Subcutaneous preadipocyte (primary cell): ENCODE results near the gene FCSK. TPM values are rescaled to one million over a fixed set of nuclear protein-coding genes. Genes with fewer than 3 reads are reported as not detected.

Experiments used
- small RNA-seq: library from RNA; depleted of rRNA; stranded (forward); fragments of <200 nt; gene quantifications from one replicate; pipeline ENCODE3, GENCODE V24; 2012
- total RNA-seq: library from RNA; depleted of rRNA; stranded (reverse); fragments of >200 nt; gene quantifications from 2 replicates; pipeline ENCODE4 v1.2.3, GENCODE V29; 2012

The FCSK gene
- total RNA-seq: 7.3 and 9.6 TPM in 2 replicates

DNA sequence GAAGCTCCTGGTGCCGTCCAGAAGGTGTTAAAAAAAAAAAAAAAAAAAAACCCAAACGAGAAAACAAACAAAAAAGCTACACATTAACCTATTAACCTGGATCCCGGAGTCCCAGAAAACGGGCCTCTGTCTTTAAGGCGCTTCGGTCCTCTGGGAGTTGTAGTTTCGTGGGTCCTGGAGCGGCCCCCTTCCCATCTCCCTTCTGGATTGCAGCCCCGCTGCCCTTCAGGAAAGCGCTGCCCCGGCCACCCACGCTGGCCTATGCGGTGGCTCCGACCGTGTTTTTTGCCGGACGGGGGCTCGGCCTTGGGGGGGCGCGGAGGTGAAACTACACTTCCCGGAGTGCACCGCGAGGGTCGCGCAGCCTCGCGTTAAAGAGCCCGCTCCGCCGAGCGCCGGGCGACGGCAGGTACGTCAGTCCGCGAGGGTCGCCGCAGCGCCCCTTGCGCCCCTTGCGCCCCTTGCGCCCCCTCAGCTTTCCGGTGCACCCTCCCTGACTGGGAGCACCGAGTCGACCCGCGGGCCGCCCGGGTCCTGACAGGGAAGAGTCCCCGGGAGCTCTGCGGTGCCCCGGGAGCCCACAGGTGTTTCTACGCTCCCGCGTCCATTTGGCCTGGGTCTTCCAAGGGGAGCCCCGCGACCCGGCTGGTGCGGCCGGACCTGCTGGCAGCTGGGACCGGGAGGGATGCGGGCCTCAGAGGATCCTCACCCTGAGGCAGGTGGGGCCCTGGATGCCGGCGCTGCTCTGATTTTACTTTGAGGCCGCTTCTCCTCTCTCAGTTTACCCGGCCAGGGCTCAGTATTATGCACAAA lies at the start of gene FCSK:
Gene FCSK, plus strand, starts transcription at position 374 of the 813 bp plus-strand sequence. CDS start 8,596 bp downstream, outside the sequence.

DNA sequence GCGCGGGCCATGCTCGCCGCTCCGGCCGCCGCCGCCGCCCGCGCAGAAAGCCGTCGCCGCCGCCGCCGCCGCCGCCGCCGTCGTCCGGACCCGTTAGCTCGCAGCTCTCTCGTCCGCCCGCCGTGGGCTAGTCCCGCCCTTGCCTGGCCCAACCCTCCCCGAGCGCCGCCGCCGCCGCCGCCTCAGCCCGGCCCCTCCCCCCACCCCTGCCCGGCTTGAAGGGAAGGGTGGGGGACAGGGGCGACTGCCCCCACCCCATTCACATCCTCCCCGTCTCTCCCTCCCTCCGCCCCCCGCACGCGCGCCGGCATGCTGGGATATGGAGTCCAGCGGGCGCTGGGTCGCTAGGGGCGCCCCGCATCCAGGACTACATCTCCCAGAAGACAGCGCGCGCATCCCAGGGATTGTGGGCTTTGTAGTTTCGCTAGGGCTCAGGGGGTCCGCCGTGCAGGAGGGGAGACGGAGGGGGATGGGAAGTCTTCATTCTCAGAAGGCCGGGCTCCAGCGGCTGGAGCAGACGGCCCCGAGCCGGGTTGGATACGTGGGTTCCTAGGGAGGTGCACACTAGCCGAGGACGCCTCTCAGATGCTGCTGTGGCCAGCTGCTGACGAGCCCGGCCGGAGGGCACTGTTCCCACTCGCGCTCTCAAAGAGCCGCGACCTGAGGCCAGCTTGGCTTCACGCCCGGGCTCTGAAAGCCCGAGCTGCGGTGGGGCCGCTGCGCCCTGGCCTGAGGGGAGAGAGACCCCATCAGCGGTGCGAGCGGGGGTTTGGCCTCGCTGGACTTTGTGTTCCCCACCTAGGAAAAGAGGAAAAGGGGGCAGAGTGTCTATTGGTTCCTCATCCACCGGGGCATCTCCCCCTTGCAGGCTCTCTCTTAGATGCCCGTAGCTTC lies 15.2 kb upstream of the FCSK start, which contains the start of gene ST3GAL2:
Gene ST3GAL2, minus strand, starts transcription at position 132 of the 894 bp plus-strand sequence. CDS start 40,570 bp downstream, outside the sequence.

DNA sequence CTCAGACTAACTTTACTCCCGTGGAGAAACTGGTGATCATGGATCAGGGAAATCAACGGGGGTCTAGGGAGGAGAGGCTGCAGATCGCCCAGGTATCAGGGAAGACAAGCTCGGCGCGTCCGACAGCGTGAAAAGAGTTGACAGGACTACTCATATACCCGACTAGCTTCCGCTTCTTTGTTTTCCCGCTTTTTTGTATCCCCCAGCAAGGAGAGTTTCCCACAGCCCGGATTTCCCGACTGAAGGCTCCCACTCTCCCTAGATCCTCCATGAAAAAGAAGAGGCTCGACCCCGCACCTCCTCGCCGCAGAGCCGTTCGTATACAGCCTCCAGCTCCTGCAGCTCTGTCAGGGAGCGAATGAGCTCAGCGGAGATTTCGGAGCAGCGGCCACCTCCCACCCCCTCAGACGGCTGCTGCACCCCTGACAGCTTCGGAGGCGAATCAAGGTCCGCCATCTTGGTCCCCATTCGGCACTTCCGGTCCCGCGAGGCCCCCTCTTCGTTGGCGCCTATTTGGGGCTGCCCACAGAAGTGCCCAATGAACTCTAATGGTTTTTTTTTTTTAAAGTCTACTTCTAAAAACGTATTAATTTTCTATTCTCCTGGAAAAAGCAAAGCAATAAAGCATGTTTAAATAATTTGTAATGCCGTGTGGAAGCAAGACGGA lies 68.8 kb downstream of the FCSK start, which contains the start of gene COG4:
Gene COG4, minus strand, starts transcription at position 479 of the 667 bp plus-strand sequence. Its CDS starts 11 bp downstream, at position 468.

DNA sequence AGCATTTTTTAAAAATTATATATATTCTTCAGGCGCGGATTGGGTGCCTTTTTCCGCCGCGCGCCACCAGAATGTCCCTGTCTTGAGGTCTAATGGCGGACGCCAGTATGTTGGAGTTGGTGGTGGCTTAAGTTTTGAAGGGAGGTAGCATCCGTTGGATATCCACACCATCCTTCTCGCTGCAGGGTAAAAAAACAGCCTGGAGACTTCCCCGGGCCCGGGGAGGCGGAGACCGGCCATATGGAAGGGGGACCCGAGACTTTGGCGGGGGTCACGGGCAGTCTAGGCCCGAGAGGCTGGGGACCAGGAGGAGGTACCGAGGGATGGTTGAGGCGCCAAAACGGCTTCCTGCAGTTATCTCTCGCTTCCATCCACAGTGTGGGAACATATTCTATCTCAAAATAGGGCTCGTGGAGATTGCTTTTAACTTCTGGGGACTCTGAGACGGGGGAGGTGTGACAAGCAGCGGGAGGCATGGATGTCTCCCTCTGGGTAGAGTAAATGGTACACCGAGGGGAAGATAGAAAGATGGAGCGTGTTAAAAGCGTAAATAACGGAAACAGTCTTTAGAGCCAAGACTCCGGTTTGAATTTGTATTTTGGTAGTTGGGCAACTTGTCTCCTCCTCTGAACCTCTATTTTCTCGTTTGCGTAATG lies 69.5 kb downstream of the FCSK start, which contains the start of gene SF3B3:
Gene SF3B3, plus strand, starts transcription at position 74 of the 656 bp plus-strand sequence. CDS start 2,841 bp downstream, outside the sequence.

Small RNA genes within 50 kb of the gene (small RNA-seq; reads per million reads assigned to genes)
- 0.41 reads per million, percentile 21 among the genes with 10 or more reads in this experiment for gene RNU6-23P
- not detected for gene RPS27P26
- gene SNORD111B: 122 reads per million, percentile 99 among the genes with 10 or more reads in this experiment

Other genes starting within 250 kb of the FCSK start
- gene EXOSC6, start 202.7 kb upstream of the FCSK start, total RNA-seq: 20.2 and 31.7 TPM in 2 replicates
- gene AARS1, start 165.1 kb upstream of the FCSK start, total RNA-seq: 67.6 and 97.7 TPM in 2 replicates
- gene DDX19B, start 155.4 kb upstream of the FCSK start, total RNA-seq: 31.6 and 32.6 TPM in 2 replicates
- 37.5 and 47.1 TPM in 2 replicates for gene DDX19A, start 107.7 kb upstream of the FCSK start, total RNA-seq
- gene ST3GAL2, start 15.5 kb upstream of the FCSK start, total RNA-seq: 22.0 and 28.9 TPM in 2 replicates
- 45.6 and 62.0 TPM in 2 replicates for gene COG4, start 69.0 kb downstream of the FCSK start, total RNA-seq
- gene SF3B3, start 69.2 kb downstream of the FCSK start, total RNA-seq: 154 and 204 TPM in 2 replicates
- 0.59 and 0.73 TPM in 2 replicates for gene IL34, start 192.0 kb downstream of the FCSK start, total RNA-seq
- gene MTSS2, start 231.5 kb downstream of the FCSK start, total RNA-seq: 27.8 and 32.0 TPM in 2 replicates